Ishikawa (cell line): Measurements from ENCODE around the gene SNX24.
A peak's percentile ranks its signal among the peaks of the same experiment; 100 is the strongest.

Experiments used
- CEBPB ChIP-seq: IDR thresholded peaks from 2 replicates; pipeline ENCODE4 v1.6.1; 2012
- CREB1 ChIP-seq: IDR thresholded peaks from 2 replicates; pipeline ENCODE4 v1.6.1; 2012; ENCODE audit warnings: low read depth
- EGR1 ChIP-seq: IDR thresholded peaks from 2 replicates; pipeline ENCODE4 v1.6.1; 2012
- EP300 ChIP-seq: IDR thresholded peaks from 2 replicates; pipeline ENCODE4 v1.6.1; 2012; ENCODE audit warnings: borderline replicate concordance
- FOXM1 ChIP-seq: IDR thresholded peaks from 2 replicates; pipeline ENCODE4 v1.6.1; 2012; ENCODE audit warnings: low read depth, borderline replicate concordance
- NFIC ChIP-seq: IDR thresholded peaks from 2 replicates; pipeline ENCODE4 v1.6.1; 2012
- RAD21 ChIP-seq: IDR thresholded peaks from 2 replicates; pipeline ENCODE4 v1.6.1; 2012; ENCODE audit warnings: low read depth
- TAF1 ChIP-seq: IDR thresholded peaks from 2 replicates; pipeline ENCODE4 v1.6.1; 2012; ENCODE audit warnings: low read depth, mild to moderate bottlenecking
- TEAD4 ChIP-seq: IDR thresholded peaks from 2 replicates; pipeline ENCODE4 v1.6.1; 2012
- YY1 ChIP-seq: IDR thresholded peaks from 2 replicates; pipeline ENCODE4 v1.6.1; 2012; ENCODE audit warnings: low read depth
- ZBTB7A ChIP-seq: IDR thresholded peaks from 2 replicates; pipeline ENCODE4 v1.6.1; 2012; ENCODE audit warnings: low read depth
- TF ChIP-seq, protein P1 (sequence below): IDR thresholded peaks from 2 replicates; pipeline ENCODE4 v1.6.1; 2012
- TF ChIP-seq, protein P2 (sequence below): IDR thresholded peaks from 2 replicates; pipeline ENCODE4 v1.6.1; 2012; ENCODE audit warnings: low read depth, mild to moderate bottlenecking
- TF ChIP-seq, protein P3 (sequence below): IDR thresholded peaks from 2 replicates; pipeline ENCODE4 v1.6.1; 2012

DNA sequence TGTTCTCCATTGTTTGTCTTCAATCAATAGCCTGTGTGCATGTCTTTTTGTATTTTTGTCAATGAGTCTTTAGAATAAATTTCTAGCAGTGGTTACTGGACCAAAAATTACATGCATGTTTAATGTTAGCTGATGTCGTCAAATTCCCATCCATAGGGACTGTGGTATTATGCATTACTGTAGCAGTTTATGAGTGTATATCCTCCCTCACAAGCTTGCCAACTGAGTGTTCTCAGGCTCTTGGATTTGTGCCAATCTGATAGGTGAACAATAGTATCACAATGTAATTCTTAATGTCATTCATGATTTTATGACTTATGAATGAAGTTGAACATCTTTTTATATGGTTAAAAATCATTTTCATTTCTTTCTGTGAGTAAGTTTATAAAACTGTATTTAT is 13.0 kb downstream of the SNX24 start:
- TF ChIP-seq, protein P1, sequence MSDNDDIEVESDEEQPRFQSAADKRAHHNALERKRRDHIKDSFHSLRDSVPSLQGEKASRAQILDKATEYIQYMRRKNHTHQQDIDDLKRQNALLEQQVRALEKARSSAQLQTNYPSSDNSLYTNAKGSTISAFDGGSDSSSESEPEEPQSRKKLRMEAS: no peak
- TF ChIP-seq CREB1 (no peak), YY1 (no peak), EP300 (no peak), CEBPB (no peak), EGR1 (no peak), TAF1 (no peak), FOXM1 (no peak), RAD21 (no peak), TEAD4 (no peak), NFIC (peak; percentile 59), ZBTB7A (no peak)
- TF ChIP-seq, protein P2, sequence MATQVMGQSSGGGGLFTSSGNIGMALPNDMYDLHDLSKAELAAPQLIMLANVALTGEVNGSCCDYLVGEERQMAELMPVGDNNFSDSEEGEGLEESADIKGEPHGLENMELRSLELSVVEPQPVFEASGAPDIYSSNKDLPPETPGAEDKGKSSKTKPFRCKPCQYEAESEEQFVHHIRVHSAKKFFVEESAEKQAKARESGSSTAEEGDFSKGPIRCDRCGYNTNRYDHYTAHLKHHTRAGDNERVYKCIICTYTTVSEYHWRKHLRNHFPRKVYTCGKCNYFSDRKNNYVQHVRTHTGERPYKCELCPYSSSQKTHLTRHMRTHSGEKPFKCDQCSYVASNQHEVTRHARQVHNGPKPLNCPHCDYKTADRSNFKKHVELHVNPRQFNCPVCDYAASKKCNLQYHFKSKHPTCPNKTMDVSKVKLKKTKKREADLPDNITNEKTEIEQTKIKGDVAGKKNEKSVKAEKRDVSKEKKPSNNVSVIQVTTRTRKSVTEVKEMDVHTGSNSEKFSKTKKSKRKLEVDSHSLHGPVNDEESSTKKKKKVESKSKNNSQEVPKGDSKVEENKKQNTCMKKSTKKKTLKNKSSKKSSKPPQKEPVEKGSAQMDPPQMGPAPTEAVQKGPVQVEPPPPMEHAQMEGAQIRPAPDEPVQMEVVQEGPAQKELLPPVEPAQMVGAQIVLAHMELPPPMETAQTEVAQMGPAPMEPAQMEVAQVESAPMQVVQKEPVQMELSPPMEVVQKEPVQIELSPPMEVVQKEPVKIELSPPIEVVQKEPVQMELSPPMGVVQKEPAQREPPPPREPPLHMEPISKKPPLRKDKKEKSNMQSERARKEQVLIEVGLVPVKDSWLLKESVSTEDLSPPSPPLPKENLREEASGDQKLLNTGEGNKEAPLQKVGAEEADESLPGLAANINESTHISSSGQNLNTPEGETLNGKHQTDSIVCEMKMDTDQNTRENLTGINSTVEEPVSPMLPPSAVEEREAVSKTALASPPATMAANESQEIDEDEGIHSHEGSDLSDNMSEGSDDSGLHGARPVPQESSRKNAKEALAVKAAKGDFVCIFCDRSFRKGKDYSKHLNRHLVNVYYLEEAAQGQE: no peak
- TF ChIP-seq, protein P3, sequence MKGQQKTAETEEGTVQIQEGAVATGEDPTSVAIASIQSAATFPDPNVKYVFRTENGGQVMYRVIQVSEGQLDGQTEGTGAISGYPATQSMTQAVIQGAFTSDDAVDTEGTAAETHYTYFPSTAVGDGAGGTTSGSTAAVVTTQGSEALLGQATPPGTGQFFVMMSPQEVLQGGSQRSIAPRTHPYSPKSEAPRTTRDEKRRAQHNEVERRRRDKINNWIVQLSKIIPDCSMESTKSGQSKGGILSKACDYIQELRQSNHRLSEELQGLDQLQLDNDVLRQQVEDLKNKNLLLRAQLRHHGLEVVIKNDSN: no peak
